Caki2 (cell line): ENCODE measurements around the gene SIT1. TPM values are rescaled to one million over a fixed set of nuclear protein-coding genes. Genes with fewer than 3 reads are reported as not detected.

Experiments
- DNase-seq: peaks from one replicate; pipeline ENCODE4 v3.0.0-alpha.2; 2015; ENCODE audit warnings: low read depth
- in situ Hi-C: cut with HindIII; loops from 2 replicates; pipeline ENCODE4 v1.10.0; 2016; ENCODE audit warnings: low sequenced_read_pairs, low pct_unique_long_range_greater_than_20kb, mixed read lengths
- total RNA-seq: library from RNA; depleted of rRNA; stranded (reverse); fragments of >200 nt; shearing (Covaris generic); gene quantifications from 2 replicates; pipeline ENCODE4 v1.2.3, GENCODE V29; 2014; ENCODE audit warnings: low replicate concordance; rRNA removed

The SIT1 gene, protein sequence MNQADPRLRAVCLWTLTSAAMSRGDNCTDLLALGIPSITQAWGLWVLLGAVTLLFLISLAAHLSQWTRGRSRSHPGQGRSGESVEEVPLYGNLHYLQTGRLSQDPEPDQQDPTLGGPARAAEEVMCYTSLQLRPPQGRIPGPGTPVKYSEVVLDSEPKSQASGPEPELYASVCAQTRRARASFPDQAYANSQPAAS
- not detected in 2 replicates for total RNA-seq

- no peak for DNase-seq
- in situ Hi-C loops: no loop called here
Observed at GRCh38 chr9:35650341-35651158, at the start of gene SIT1. SIT1 (minus strand) TSS chr9:35650931; CDS start chr9:35650853, 78 bp downstream.

DNA sequence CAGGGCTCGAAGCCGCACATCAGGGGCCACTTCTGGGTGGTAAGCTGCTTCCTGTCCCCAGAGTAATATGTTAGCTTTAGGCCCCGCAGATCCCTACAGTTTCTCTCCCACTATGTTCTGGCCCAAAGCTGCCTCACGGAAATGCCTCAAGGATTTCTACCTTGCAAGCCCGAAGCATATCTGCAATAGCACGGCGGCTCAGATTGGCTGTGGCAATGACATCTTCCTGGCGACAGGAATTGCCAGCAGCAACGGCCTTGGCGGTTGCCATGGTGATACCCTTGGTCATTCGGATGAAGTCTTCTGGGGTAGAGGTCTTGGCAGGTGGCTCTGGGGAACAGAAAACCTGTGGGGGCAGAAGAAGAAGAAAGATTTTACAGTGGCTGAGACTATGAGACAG is 49.3 kb upstream of the SIT1 start:
- in situ Hi-C loops: no loop called here
- DNase-seq: no peak

DNA sequence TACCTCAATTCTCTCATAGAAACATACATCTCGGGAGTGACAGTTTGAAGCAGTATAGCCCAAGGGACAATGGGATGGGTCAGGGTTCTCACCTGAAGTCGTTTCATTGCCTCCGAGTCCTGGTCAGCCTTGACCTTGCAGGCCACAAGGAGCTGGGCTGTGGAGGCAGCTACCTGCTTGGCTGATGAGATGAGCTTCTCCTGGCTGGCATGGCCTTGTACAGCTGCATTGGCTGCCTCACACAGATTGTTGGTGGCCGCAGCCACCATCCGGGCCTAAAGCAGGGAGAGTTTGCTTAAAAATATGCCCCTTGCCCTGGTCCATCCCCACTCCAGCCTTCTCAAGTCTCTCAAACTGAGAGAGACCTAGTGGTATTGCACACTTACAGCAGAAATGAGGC is 47.5 kb upstream of the SIT1 start:
- in situ Hi-C loops: no loop called here
- DNase-seq: no peak

DNA sequence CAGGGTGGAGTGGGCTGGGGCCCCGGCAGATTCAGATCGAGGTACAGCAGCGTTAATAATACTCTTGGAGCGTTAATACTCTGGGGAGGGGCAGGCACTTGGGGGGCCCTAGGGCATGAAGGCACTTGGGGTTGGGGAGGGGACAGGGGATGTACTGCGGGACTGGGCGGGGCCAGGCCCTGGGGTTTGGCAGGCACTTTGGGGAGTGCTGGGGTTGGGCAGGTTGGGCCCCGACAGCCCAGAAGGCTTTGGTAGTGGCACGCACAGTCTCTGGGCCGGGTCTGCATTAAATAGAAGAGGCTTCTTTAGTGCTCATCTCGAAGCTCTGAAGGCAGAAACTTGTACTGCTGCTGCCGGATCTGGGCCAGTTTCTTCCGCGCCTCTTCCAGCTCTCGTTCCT is 46.8 kb upstream of the SIT1 start:
- in situ Hi-C loops: no loop called here
- no peak for DNase-seq

DNA sequence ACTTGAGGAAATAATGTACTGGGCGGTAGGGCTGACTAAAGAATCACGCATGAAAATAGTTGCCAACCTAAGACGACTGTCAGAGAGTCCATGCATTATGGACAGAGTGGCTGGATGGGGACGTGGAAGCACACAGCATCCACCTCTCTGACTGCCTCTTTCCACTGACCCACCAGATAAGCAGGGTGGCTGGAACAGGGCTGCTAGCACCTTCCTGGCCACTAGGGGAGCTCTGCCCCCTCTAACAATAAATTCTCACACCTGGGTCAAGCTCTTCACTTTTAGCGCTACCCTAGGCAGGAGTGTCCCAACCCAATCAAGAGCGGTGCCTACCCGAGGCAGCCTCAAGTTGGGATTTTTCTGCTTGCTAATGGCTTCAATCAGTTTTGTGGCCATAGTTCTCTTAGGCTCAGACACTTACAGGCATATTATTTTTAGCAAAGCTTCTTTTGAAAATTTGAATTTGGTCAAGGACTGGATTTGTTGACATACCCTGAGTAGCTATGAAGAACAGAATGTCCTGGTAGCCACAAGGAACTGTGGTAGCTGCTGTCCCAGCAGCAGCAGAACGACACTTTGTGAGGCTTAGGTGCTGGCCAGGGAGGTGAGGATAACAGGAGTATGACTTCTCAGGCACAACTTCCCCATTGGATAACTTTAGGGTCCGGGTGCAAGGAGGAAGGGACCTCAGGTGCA is 45.9 kb upstream of the SIT1 start:
- peak; percentile 34 for DNase-seq
- in situ Hi-C loops: no loop called here

GRCh38 chr9:35695943-35696401 is 45.2 kb upstream of the SIT1 start:
- in situ Hi-C loops: no loop called here
- DNase-seq: no peak

GRCh38 chr9:35691757-35692301 is 41.1 kb upstream of the SIT1 start:
- DNase-seq: no peak
- in situ Hi-C loops: no loop called here

DNA sequence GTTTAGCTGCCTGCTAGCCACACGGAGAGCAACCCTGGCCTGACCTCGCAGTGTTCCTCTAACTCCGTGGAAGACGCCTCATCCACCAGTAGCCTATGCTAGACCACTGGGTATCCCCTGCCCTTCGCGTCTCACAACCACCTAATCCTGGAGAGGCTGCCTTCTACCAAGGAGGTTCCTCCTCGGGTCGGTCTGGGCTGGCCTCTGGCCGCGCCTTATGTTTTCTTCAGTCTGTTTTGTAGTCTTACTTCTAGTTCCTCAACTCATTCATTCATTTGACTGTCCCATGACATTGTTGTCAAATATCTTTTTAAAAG is 40.6 kb upstream of the SIT1 start:
- no peak for DNase-seq
- in situ Hi-C loops: no loop called here

DNA sequence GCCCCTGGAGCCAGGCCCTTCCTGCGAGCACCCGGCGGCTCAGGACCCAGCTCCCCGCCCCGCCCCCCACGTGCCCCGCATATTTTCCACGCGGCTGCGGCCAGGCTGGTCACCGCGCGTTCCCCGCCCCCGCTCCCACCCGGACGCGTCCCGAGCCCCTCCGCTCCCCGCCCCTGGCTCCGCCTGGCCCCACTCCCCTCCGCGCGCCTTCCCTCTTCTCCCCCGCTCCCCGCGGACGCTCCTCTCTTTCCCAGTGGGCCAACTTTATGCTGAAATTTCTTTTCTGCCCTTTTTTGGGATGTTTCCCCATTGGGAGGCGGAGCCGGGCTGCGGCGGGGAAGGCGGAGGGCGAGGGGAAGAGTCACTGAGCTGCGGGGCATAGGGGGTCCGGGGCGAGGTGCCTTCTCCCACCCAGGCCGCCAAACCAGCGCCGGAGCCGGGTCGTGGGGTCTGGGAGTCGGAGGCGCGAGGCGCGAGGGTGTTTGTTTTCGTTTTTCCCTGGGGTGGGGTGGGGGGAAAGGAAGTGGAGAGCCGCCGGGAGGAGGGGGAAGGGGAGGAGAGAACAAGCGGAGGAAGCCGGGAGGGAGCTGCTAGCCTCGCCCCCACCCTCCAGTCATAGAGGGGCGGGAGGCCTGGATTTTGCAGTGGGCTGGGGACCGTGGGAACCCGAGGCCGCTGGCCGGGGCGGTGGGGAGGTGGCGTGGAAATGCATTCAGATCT is 40.0 kb upstream of the SIT1 start:
- in situ Hi-C loops: no loop called here
- peak; percentile 36 for DNase-seq

DNA sequence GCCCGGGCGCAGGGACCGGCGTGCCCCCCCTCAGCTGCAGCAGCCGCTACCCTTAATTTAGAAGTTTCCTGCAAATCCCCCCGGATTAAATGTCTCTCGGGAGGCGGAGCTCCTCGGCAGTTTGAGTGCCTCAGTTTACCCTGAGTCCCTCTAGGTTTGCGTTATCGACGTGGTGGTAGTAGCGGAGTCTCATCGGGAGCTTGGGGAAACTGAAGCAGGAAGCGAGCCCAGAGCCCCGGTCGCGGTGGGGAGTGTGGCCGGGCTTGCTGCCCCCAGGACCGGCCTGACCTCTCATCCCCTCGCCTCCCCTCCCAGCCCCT is 39.5 kb upstream of the SIT1 start:
- DNase-seq: no peak

DNA sequence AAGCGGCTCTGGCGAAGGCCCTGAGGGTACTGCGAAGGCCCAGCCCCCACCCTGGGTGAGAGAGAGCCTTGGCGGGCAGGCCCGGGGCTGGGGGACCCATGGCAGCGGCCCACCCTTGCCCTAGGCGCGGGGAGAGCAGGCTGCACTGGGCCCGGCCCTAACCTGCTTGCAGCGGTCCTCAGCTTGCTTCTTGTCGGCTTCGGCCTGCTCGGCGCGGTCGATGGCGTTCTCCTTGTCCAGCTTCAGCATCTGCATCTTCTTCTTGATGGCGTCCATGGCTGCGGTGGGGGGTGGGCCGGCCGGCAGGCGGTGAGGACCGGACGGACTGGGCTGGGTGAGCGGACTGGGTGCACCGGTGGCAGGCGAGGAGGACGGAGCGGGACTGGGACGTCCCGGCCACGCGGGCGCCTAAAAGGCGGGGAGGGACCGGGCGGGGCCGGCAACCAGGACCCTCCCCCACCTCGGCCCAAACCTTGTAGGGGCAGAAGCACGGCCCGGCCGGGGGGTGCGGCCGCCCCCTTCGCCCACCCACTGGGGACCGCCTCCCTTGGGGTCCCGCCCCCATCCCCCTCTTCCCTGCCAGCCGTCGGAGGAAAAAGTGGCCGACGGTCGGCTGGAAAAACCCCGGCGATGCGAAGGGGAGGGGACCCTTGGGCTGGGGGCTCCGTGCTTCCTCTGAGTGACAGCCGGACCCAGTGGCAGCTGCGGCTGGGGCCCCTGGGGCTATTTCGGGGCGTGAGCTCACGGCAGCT is 39.0 kb upstream of the SIT1 start, which contains the start of gene TPM2:
Gene TPM2 (minus strand): TSS at position 384 of the 752 bp plus-strand sequence. CDS start 108 bp downstream, at position 276.
- no peak for DNase-seq

More for the DNA sequence above, 39.5 kb upstream of the SIT1 start:
- in situ Hi-C loops: no loop called here

DNA sequence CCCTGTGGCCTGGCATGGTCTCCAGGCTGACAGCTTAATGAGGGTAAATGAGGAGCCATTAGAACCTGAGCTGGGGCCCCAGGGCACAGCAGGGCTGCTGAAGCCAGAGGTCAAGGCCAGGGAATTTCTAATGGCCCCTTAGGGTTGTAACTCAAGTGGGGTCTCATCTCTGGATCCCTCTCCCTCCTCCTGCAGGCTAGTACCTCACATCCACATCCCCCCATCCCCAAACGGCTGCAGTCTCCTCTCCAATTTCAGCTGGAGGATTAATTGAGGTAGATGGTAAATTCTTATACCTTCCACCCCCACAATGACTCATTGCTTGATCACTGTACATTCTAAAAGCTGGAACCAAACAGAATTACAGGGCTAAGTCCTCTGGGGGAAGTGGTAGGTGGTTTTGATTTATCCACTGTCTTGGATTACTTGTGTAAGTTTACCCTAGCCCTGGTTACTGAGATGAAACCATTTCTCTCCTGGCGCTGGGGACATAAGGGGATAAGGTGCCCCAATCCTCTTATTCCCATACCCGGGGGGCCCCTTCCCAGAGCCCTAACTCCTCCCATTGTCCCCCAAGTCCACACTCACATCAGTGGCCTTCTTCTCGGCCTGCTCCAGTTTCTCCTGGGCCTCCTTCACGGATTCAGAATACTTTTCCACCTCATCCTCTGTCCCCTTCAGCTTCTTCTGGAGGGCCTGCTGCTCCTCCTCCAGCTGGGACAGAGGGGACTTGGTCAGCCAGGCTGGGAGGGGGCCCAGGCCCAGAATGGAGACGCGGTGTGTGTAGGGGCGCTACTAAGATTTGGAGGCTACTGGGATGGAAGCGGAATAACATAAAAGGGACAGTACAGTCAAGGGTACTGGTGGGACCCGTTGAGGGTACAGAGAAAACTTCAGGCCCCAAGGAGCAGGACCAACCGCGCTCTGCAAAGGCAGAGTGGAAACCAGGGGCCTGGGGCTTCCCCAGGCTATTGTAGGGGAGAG is 38.1 kb upstream of the SIT1 start:
- in situ Hi-C loops: no loop called here
- DNase-seq: peak; percentile 29

More for the DNA sequence above, 39.0 kb upstream of the SIT1 start, which contains the start of gene TPM2:
- in situ Hi-C loops: no loop called here

DNA sequence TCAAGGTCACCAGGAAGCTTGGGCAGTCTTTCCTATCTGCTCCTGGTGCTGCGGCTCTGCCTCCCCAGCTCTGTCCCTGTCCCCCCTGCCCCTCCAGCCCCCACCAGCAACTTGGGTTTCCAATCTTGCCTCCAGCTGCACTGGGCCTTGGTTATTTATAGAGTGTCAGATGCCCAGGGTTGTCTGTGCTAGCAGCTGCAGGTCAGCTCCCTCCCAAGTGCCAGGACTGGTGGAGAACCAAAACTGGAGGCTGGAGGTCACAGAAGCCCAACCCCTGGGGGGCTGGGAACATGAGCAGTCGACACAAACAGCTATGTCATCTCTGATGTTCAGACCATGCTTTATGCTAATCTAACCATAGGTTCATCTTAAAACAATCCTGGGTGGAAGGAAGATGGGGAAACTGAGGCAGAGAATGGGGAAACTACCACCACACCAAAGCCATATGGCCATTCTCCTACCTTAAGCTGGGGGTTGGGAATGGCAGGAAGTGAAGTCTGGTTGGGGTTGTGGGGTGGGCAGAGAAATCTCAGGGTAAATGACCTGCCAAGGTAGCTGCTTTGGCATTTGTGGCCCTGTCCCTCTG is 37.3 kb upstream of the SIT1 start:
- in situ Hi-C loops: no loop called here
- no peak for DNase-seq

GRCh38 chr9:35687306-35687705 is 36.6 kb upstream of the SIT1 start:
- in situ Hi-C loops: no loop called here
- no peak for DNase-seq

- in situ Hi-C loops: no loop called here
- DNase-seq: no peak
Observed at GRCh38 chr9:35686222-35687203, 35.8 kb upstream of the SIT1 start.
